IMR-90 (cell line): ENCODE data around the gene CA11. TPM values are rescaled to one million over a fixed set of nuclear protein-coding genes. Genes with fewer than 3 reads are reported as not detected.

Experiments used
- ATAC-seq: fragments of 200-7000 bp; cut with Tn5 transposase; 2 replicates; pipeline ENCODE4 v1.9.1; 2020; ENCODE audit warnings: low read depth, mild to moderate bottlenecking, moderate library complexity
- BruUV-seq: library from RNA; stranded (reverse); fragments of 400-500 nt; replicated peaks from 2 replicates; lab custom pipeline; 2021; lab: Mats Ljungman, UMichigan
- CTCF ChIA-PET: fragments of 300-600 bp; formaldehyde crosslinking; extraction: SDS; loops from one replicate; lab custom pipeline; 2021; ENCODE audit warnings: antibody characterized with exemption; lab: Yijun Ruan, JAX
- POLR2A ChIA-PET: fragments of 300-600 bp; sonication (Branson Sonifier 250); formaldehyde crosslinking; loops from one replicate; lab custom pipeline; 2022; ENCODE audit warnings: antibody characterized with exemption; ENCODE audit not compliant: unreplicated experiment; lab: Charles Lee
- DNase-seq: peaks from one replicate; pipeline ENCODE4 v3.0.0; 2013
- H2AFZ ChIP-seq: replicated peaks from 2 replicates; pipeline ENCODE3; 2013; ENCODE audit warnings: low read length, mild to moderate bottlenecking; ENCODE audit not compliant: poor library complexity
- H2AK5ac ChIP-seq: 2 replicates; pipeline ENCODE4 v1.6.1; 2013; ENCODE audit warnings: low read depth, low read length, inconsistent platforms
- H2AK9ac ChIP-seq: replicated peaks from 2 replicates; pipeline ENCODE3; 2013; ENCODE audit warnings: mild to moderate bottlenecking, low read depth, low read length, moderate library complexity; ENCODE audit not compliant: poor library complexity
- H2BK120ac ChIP-seq: 2 replicates; pipeline ENCODE4 v1.6.1; 2013; ENCODE audit warnings: low read depth, low read length, inconsistent platforms
- H2BK15ac ChIP-seq: 3 replicates; pipeline ENCODE4 v1.6.1; 2013; ENCODE audit warnings: low read depth, low read length, inconsistent platforms
- H2BK20ac ChIP-seq: 2 replicates; pipeline ENCODE4 v1.6.1; 2013; ENCODE audit warnings: low read depth, mild to moderate bottlenecking, inconsistent platforms, low read length, moderate library complexity
- H2BK5ac ChIP-seq: 2 replicates; pipeline ENCODE4 v1.6.1; 2013; ENCODE audit warnings: mild to moderate bottlenecking, low read depth, low read length, inconsistent platforms; ENCODE audit not compliant: poor library complexity, severe bottlenecking
- H3K14ac ChIP-seq: replicated peaks from 2 replicates; pipeline ENCODE4 v1.6.1; 2013; ENCODE audit warnings: low read depth, low read length, inconsistent platforms
- H3K18ac ChIP-seq: 2 replicates; pipeline ENCODE4 v1.6.1; 2013; ENCODE audit warnings: low read depth, low read length, control low read depth
- H3K23ac ChIP-seq: 2 replicates; pipeline ENCODE4 v1.6.1; 2013; ENCODE audit warnings: low read depth, low read length, inconsistent platforms
- H3K27ac ChIP-seq: 2 replicates; pipeline ENCODE4 v1.5.1; 2013; ENCODE audit warnings: mild to moderate bottlenecking, control low read depth, low read length; ENCODE audit not compliant: insufficient read depth
- H3K27me3 ChIP-seq: 2 replicates; pipeline ENCODE4 v1.6.1; 2013; ENCODE audit warnings: low read length; ENCODE audit not compliant: control insufficient read depth, insufficient read depth
- H3K36me3 ChIP-seq: 2 replicates; pipeline ENCODE4 v1.6.1; 2013; ENCODE audit warnings: low read length, mixed read lengths; ENCODE audit not compliant: control insufficient read depth, insufficient read depth
- H3K4ac ChIP-seq: 2 replicates; pipeline ENCODE4 v1.6.1; 2013; ENCODE audit warnings: low read depth, low read length, inconsistent platforms
- H3K4me1 ChIP-seq: 2 replicates; pipeline ENCODE4 v1.6.1; 2013; ENCODE audit warnings: low read length, mixed read lengths; ENCODE audit not compliant: control insufficient read depth, insufficient read depth
- H3K4me2 ChIP-seq: 2 replicates; pipeline ENCODE4 v1.6.1; 2013; ENCODE audit warnings: low read depth, mild to moderate bottlenecking, control low read depth, low read length, moderate library complexity
- H3K4me3 ChIP-seq: 2 replicates; pipeline ENCODE4 v1.5.1; 2013; ENCODE audit warnings: low read depth, mild to moderate bottlenecking, control low read depth, low read length, moderate library complexity; ENCODE audit not compliant: insufficient read depth
- H3K56ac ChIP-seq: 2 replicates; pipeline ENCODE4 v1.6.1; 2013; ENCODE audit warnings: low read length, inconsistent platforms; ENCODE audit not compliant: insufficient read depth; ENCODE audit errors: extremely low read depth
- H3K79me1 ChIP-seq, 2 experiments: 2 replicates each; pipeline ENCODE4 v1.6.1; 2013; ENCODE audit warnings: low read length in 2 of 2, inconsistent platforms in 1 of 2, low read depth in 1 of 2
- H3K9ac ChIP-seq: 2 replicates; pipeline ENCODE4 v1.6.1; 2013; ENCODE audit warnings: low read depth, low read length, control low read depth
- H3K9me1 ChIP-seq: 2 replicates; pipeline ENCODE4 v1.6.1; 2013; ENCODE audit warnings: low read length, inconsistent platforms; ENCODE audit not compliant: insufficient read depth
- H3K9me3 ChIP-seq: 2 replicates; pipeline ENCODE4 v1.6.1; 2013; ENCODE audit warnings: low read length; ENCODE audit not compliant: control insufficient read depth, insufficient read depth
- H4K20me1 ChIP-seq: 2 replicates; pipeline ENCODE4 v1.6.1; 2013; ENCODE audit warnings: low read length, inconsistent platforms; ENCODE audit not compliant: insufficient read depth
- H4K5ac ChIP-seq: 2 replicates; pipeline ENCODE4 v1.6.1; 2013; ENCODE audit warnings: mild to moderate bottlenecking, low read depth, low read length, control low read depth
- H4K8ac ChIP-seq, 2 experiments: 2 replicates each; pipeline ENCODE4 v1.6.1; 2013; ENCODE audit warnings: low read depth in 2 of 2, low read length in 2 of 2, control low read depth in 1 of 2, inconsistent platforms in 1 of 2
- H4K91ac ChIP-seq: 2 replicates; pipeline ENCODE4 v1.6.1; 2013; ENCODE audit warnings: low read depth, low read length, inconsistent platforms; ENCODE audit not compliant: insufficient read depth
- BHLHE40 ChIP-seq: fragments of 150-350 bp; IDR thresholded peaks from 2 replicates; pipeline ENCODE4 v1.6.1; 2016; ENCODE audit warnings: mild to moderate bottlenecking, low read depth, low read length
- CEBPB ChIP-seq: IDR thresholded peaks from 2 replicates; pipeline ENCODE4 v1.6.1; 2012; ENCODE audit warnings: low read depth, low read length, improper control_type of control experiment
- CHD1 ChIP-seq: IDR thresholded peaks from 2 replicates; pipeline ENCODE4 v1.6.1; 2012; ENCODE audit warnings: low read depth, low read length, improper control_type of control experiment
- ELK1 ChIP-seq: fragments of 150-350 bp; IDR thresholded peaks from 2 replicates; pipeline ENCODE4 v1.6.1; 2016; ENCODE audit warnings: low read depth, mild to moderate bottlenecking, low read length, moderate library complexity, borderline replicate concordance
- FOS ChIP-seq: fragments of 150-350 bp; IDR thresholded peaks from 2 replicates; pipeline ENCODE4 v1.6.1; 2016; ENCODE audit warnings: low read depth, low read length
- MAFK ChIP-seq: IDR thresholded peaks from 2 replicates; pipeline ENCODE4 v1.6.1; 2012; ENCODE audit warnings: low read depth, low read length, improper control_type of control experiment
- MAZ ChIP-seq: IDR thresholded peaks from 2 replicates; pipeline ENCODE4 v1.6.1; 2012; ENCODE audit warnings: low read depth, mild to moderate bottlenecking, low read length, improper control_type of control experiment, moderate library complexity, borderline replicate concordance
- MXI1 ChIP-seq: IDR thresholded peaks from 2 replicates; pipeline ENCODE4 v1.6.1; 2012; ENCODE audit warnings: low read depth, mild to moderate bottlenecking, low read length, moderate library complexity, borderline replicate concordance
- NFE2L2 ChIP-seq: fragments of 150-350 bp; IDR thresholded peaks from 2 replicates; pipeline ENCODE4 v1.6.1; 2016; ENCODE audit warnings: low read depth, mild to moderate bottlenecking, low read length
- POLR2A ChIP-seq: IDR thresholded peaks from 2 replicates; pipeline ENCODE4 v1.6.1; 2012; ENCODE audit warnings: mild to moderate bottlenecking, low read depth, low read length
- RAD21 ChIP-seq: IDR thresholded peaks from 2 replicates; pipeline ENCODE4 v1.6.1; 2012; ENCODE audit warnings: low read length, improper control_type of control experiment
- RCOR1 ChIP-seq: IDR thresholded peaks from 2 replicates; pipeline ENCODE4 v1.6.1; 2012; ENCODE audit warnings: mild to moderate bottlenecking, low read length, improper control_type of control experiment; ENCODE audit not compliant: insufficient replicate concordance
- RFX5 ChIP-seq: IDR thresholded peaks from 2 replicates; pipeline ENCODE4 v1.8.0; 2012; ENCODE audit warnings: low read depth, mild to moderate bottlenecking, low read length, moderate library complexity
- SMC3 ChIP-seq: fragments of 150-350 bp; IDR thresholded peaks from 2 replicates; pipeline ENCODE4 v1.6.1; 2016; ENCODE audit warnings: low read depth, mild to moderate bottlenecking, antibody characterized with exemption, low read length, moderate library complexity
- USF2 ChIP-seq: fragments of 150-350 bp; IDR thresholded peaks from 2 replicates; pipeline ENCODE4 v1.6.1; 2017; ENCODE audit warnings: mild to moderate bottlenecking, antibody characterized with exemption, low read length, low read depth
- WGBS, 2 experiments: methylation state at CpG; one replicate each; pipeline versions ENCODE4 v1.1.5 to v1.1.7; 2013; ENCODE audit warnings: missing lambda C conversion rate in 2 of 2; ENCODE audit not compliant: insufficient read length in 1 of 2; ENCODE audit errors: extremely low coverage in 2 of 2; 5-methylcytosine and 5-hydroxymethylcytosine counted together
- dilution Hi-C: fragments of 300-500 bp; cut with HindIII; formaldehyde crosslinking; loops from one replicate; pipeline ENCODE4 v1.14.3; 2018; ENCODE audit warnings: low sequenced_read_pairs; ENCODE audit not compliant: unreplicated experiment
- in situ Hi-C: fragments of 300-500 bp; cut with MboI; formaldehyde crosslinking; loops from 3 replicates; pipeline ENCODE4 v1.14.3; 2019; ENCODE audit warnings: low sequenced_read_pairs, inconsistent platforms, mixed read lengths
- intact Hi-C: fragments of 100-400 bp; cut with micrococcal nuclease; formaldehyde crosslinking; loops from 2 replicates; pipeline ENCODE4 v1.10.0; 2022
- polyA plus RNA-seq, 3 experiments: library from polyadenylated mRNA; depleted of rRNA; stranded (reverse); fragments of >200 nt; gene quantifications; 2 replicates each; pipeline ENCODE4 v1.2.3, GENCODE V29; 2012; ENCODE audit warnings: low replicate concordance in 1 of 3
- total RNA-seq: library from RNA; depleted of rRNA; stranded (reverse); fragments of >200 nt; gene quantifications from 2 replicates; pipeline ENCODE4 v1.2.3, GENCODE V29; 2012

CA11 gene
- total and polyA plus RNA-seq, 2 of the 4 experiments (the other 2 are of a cell fraction): 1.3 to 2.9 TPM

GRCh38 chr19:48637948-48638830 is 7.8 kb downstream of the CA11 start:
- peak; percentile 45 for ATAC-seq
- Histone ChIP-seq H3K27me3 (no peaks in the 10 kb centered on the region), H3K9ac (peak overlapping the region; percentile 60), H3K18ac (peak overlapping the region; percentile 71), H2BK120ac (peak overlapping the region; percentile 95), H3K36me3 (no peaks in the 10 kb centered on the region; the same call in 1 of the 2 replicates), H3K9me3 (no peaks in the 10 kb centered on the region), H3K14ac (peak overlapping the region; percentile 99), H4K8ac (peak overlapping the region; percentile 43 to 98), H3K4ac (peak overlapping the region; percentile 96), H2BK5ac (peak overlapping the region; percentile 76), H3K9me1 (peaks cover 21% of the 10 kb centered on the region), H3K56ac (peak overlapping the region; percentile 84; the same call in 1 of the 2 replicates), H3K4me3 (peak overlapping the region; percentile 48), H4K20me1 (peaks cover 4% of the 10 kb centered on the region; the same call in 1 of the 2 replicates), H4K5ac (peak overlapping the region; percentile 82), H2AK5ac (peak overlapping the region; percentile 95), H3K23ac (peak overlapping the region; percentile 93), H3K27ac (peak overlapping the region; percentile 81), H2BK15ac (peak overlapping the region; percentile 89), H2AK9ac (peak overlapping the region; percentile 89), H4K91ac (peak overlapping the region; percentile 77), H3K4me2 (peak overlapping the region; percentile 65), H3K79me1 (peaks cover 0 to 18% of the 10 kb centered on the region in 2 experiments; a peak in 3 of 4 replicates), H2BK20ac (peak overlapping the region; percentile 96), H3K4me1 (peaks cover 21% of the 10 kb centered on the region), H2AFZ (peak overlapping the region; percentile 95)
- no TSS peak for BruUV-seq
- intact Hi-C loops: no loop called here
- dilution Hi-C loops: no loop called here
- WGBS, 2 experiments: 37% methylated on average over 4 of the region's 29 CpGs; no CpG with 5 or more reads in 1 of the 2 experiments
- ChIA-PET CTCF (no interaction called here), POLR2A (interaction anchor here (0.5 kb wide), 1 partner anchor 60 kb away, joined by 3 read pairs; no protein-coding TSS in a partner anchor)
- peak; percentile 96 for DNase-seq
- in situ Hi-C loops: no loop called here
- TF ChIP-seq MXI1: no peak
- no peak for TF ChIP-seq USF2
- peak; percentile 91; the same call in 1 of the 2 replicates for TF ChIP-seq CHD1
- TF ChIP-seq BHLHE40: peak; percentile 97
- TF ChIP-seq SMC3: no peak
- TF ChIP-seq NFE2L2: no peak
- TF ChIP-seq RAD21: no peak
- no peak for TF ChIP-seq RCOR1
- no peak for TF ChIP-seq RFX5
- TF ChIP-seq FOS: no peak
- no peak for TF ChIP-seq POLR2A
- TF ChIP-seq MAFK: no peak
- no peak for TF ChIP-seq ELK1
- no peak for TF ChIP-seq CEBPB
- TF ChIP-seq MAZ: peak; percentile 27; the same call in 1 of the 2 replicates
